ENCODE data around the gene UGT1A6. TPM values are rescaled to one million over a fixed set of nuclear protein-coding genes. Genes with fewer than 3 reads are reported as not detected.

UGT1A6 gene
- total RNA-seq, 1 experiment from 2014 or later = 2.2 TPM

DNA sequence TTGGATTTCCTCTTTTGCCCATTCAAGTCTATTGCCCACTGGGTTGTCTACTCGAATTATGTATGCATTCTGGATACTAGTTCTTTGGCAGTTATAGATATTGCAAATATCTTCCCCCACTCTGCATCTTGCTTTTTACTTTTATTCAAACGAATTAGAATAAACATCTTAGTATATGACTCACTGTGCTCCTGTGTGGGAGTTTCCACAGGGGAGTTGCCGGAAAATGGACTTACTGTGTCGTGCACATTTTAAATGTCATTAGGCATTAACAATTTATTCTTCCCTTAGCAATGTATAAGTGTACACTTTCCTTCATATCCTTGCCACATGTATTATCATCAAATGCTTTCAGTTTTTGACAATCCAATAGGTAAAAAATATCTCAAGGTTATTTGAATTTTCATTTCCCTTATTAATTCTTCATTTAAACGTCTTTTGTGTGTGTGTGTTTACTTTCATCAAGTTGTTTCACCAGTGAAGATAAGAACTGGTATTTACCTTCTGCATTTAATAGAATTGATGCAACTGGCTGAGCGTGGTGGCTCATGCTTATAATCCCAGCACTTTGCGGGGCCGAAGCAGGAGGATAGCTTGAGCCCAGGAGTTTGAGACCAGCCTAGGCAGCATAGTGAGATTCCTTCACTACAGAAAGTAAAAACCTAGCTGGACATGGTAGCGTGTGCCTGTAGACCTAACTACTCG is 15.4 kb downstream of the UGT1A6 start:
- TF ChIP-seq EZH2phosphoT487 (IDR thresholded peaks at IDR 0.05; ENCODE audit: borderline replicate concordance, low read length) (no peak), EZH2 (IDR thresholded peaks at IDR 0.05; ENCODE audit: low read length, unreplicated experiment) (no peak)
- TF ChIP-seq, protein P1, sequence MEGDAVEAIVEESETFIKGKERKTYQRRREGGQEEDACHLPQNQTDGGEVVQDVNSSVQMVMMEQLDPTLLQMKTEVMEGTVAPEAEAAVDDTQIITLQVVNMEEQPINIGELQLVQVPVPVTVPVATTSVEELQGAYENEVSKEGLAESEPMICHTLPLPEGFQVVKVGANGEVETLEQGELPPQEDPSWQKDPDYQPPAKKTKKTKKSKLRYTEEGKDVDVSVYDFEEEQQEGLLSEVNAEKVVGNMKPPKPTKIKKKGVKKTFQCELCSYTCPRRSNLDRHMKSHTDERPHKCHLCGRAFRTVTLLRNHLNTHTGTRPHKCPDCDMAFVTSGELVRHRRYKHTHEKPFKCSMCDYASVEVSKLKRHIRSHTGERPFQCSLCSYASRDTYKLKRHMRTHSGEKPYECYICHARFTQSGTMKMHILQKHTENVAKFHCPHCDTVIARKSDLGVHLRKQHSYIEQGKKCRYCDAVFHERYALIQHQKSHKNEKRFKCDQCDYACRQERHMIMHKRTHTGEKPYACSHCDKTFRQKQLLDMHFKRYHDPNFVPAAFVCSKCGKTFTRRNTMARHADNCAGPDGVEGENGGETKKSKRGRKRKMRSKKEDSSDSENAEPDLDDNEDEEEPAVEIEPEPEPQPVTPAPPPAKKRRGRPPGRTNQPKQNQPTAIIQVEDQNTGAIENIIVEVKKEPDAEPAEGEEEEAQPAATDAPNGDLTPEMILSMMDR (conservative IDR thresholded peaks at IDR 0.05; ENCODE audit: low read depth, low read length) = no peak
- Histone ChIP-seq H2AFZ (ENCODE audit: low read length) (peak overlapping the region; percentile 68), H3K4me2 (ENCODE audit: low read length) (peak overlapping the region; percentile 87), H3K4me3 (ENCODE audit: low read length) (peak overlapping the region; percentile 53), H3K9ac (ENCODE audit: low read length) (peak overlapping the region; percentile 50), H3K79me2 (ENCODE audit: low read length) (no peaks in the 10 kb centered on the region), H4K20me1 (ENCODE audit: low read length) (no peaks in the 10 kb centered on the region), H3K4me1 (ENCODE audit: insufficient read depth, low read length) (peaks cover 47% of the 10 kb centered on the region), H3F3A (ENCODE audit: low read length, unreplicated experiment) (peaks cover 6% of the 10 kb centered on the region), H3K27ac (ENCODE audit: low read length) (peak overlapping the region; percentile 91), H3K9me3 (ENCODE audit: low read length) (no peaks in the 10 kb centered on the region), H3K9me2 (replicated peaks; ENCODE audit: low read length) (no peaks in the 10 kb centered on the region), H3K27me3 (ENCODE audit: low read length) (no peaks in the 10 kb centered on the region), H3K36me3 (ENCODE audit: low read depth, low read length) (no peaks in the 10 kb centered on the region)
- ATAC-seq = peak; percentile 70
- POLR2A ChIA-PET (ENCODE audit: unreplicated experiment) = no interaction called here
- DNase-seq = peak; percentile 74
- BruUV-seq (replicated peaks) = no TSS peak
- intact Hi-C loops (cut with micrococcal nuclease) = loop anchor here (2.0 to 5.0 kb wide), 4 partner anchors 17 to 156 kb away; partner anchors contain the start of genes HJURP and USP40
- CTCF ChIA-PET = no interaction called here

DNA sequence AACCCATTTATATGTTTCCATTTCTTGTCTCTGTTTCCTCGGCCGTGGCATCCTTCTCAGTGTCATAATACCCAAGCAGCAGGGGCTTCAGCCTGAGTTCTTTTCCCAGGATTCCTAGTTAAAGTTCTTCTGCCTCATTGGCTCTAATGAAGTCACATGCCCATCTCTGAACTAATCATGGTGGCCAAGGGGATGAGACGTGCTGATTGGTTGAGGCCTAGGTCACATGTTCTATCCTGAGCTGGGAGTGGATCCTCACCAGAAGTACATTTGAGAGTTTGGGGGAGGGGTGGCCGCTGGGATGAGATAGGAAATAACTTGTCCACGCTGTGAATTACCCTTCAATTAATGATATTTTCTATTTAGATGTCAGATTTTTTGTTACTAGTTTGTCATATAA is 16.3 kb downstream of the UGT1A6 start:
- Histone ChIP-seq H3K36me3 (ENCODE audit: low read depth, low read length) (no peaks in the 10 kb centered on the region), H3K4me2 (ENCODE audit: low read length) (peak overlapping the region; percentile 87; the same call in 1 of the 2 replicates), H2AFZ (ENCODE audit: low read length) (no peak overlapping the region), H3K79me2 (ENCODE audit: low read length) (no peaks in the 10 kb centered on the region), H3K9me3 (ENCODE audit: low read length) (no peaks in the 10 kb centered on the region), H3K9me2 (replicated peaks; ENCODE audit: low read length) (no peaks in the 10 kb centered on the region), H3K27me3 (ENCODE audit: low read length) (no peaks in the 10 kb centered on the region), H4K20me1 (ENCODE audit: low read length) (no peaks in the 10 kb centered on the region), H3K27ac (ENCODE audit: low read length) (peak overlapping the region; percentile 91), H3K9ac (ENCODE audit: low read length) (peak overlapping the region; percentile 50; the same call in 1 of the 2 replicates), H3K4me1 (ENCODE audit: insufficient read depth, low read length) (peaks cover 47% of the 10 kb centered on the region), H3K4me3 (ENCODE audit: low read length) (no peak overlapping the region), H3F3A (ENCODE audit: low read length, unreplicated experiment) (peaks cover 6% of the 10 kb centered on the region)
- POLR2A ChIA-PET (ENCODE audit: unreplicated experiment) = no interaction called here
- TF ChIP-seq, protein P1 (conservative IDR thresholded peaks at IDR 0.05; ENCODE audit: low read depth, low read length) = no peak
- TF ChIP-seq EZH2phosphoT487 (IDR thresholded peaks at IDR 0.05; ENCODE audit: borderline replicate concordance, low read length) (no peak), EZH2 (IDR thresholded peaks at IDR 0.05; ENCODE audit: low read length, unreplicated experiment) (no peak)
- BruUV-seq (replicated peaks) = no TSS peak
- no peak for DNase-seq
- ATAC-seq = no peak
- intact Hi-C loops (cut with micrococcal nuclease) = loop anchor here (5.0 kb wide), 3 partner anchors 142 to 157 kb away; partner anchors contain the start of genes HJURP and USP40
- CTCF ChIA-PET = no interaction called here

All from PC-3 (cell line).